Smooth muscle cell of the brain vasculature (primary cell): Measurements from ENCODE around the gene SLC16A11.
"Not testable (repeated sequence)": the region's sequence is repeated elsewhere in the genome, so short reads cannot be mapped to it uniquely, and the experiment has no call there.

Source experiments
- DNase-seq: peaks from one replicate; pipeline ENCODE4 v3.0.0-alpha.2; 2012; ENCODE audit warnings: low read depth, low spot score

The SLC16A11 gene

GRCh38 chr17:7010523-7010922, 33.4 kb downstream of the SLC16A11 start:
- no peak for DNase-seq

- DNase-seq, result no peak
Measured at GRCh38 chr17:7007143-7007542, 36.7 kb downstream of the SLC16A11 start.

DNA sequence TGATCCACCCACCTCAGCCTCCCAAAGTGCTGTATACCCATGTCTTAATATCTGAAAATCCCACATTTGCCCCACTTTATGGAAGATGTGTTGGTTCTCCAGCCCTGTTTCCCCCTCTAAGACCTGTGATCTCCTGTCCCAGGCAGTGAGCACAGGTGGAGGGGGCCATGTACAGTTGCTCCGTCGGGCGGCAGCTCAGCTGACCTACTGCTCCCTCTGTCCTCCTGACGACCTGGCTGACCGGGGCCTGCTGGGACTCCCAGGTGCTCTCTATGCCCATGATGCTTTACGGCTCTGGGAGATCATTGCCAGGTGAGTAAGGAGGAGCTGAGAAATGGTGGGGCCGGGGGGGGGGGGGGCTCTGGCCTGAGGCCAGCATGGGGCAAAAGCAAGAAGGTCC, 38.2 kb downstream of the SLC16A11 start:
- DNase-seq, result no peak

DNA sequence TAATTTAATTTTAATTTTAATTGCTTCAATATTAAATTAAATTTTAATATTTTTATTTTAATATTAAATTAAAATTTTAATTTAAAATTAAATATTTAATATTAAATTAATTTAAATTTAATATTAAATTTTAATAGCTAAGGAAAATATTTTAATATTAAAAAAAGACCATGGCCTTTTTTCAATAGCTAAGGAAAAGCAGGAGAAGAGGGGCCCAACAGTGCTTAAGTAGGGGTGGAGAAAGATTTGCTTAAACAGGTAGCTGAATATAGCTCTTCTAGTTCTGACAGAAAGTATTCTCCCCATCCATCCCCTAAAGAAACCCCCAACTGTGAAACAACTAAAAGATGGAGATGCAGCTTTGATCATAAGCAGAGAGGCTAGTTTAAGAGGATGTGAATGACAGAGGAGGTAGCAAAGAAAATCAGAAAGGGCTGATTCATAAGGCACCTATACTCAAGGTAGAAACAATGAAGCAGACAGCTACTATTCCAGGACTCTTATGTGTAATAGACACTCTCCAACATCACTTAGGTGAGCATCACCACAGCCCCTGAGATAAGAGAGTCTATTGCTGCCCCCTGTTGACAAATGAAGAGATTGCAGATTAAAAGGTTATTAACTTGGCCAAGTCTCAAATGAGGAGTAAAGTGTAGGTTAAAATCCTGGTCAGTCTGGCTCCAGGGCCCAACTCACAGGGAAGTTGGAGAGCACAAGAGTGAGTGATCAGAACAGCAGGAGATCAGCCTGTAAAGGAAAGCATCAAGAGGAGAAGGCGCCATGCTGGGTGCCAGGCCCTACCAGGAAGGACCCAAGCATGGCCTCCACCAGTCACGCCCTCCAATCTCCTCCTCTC, 39.3 kb downstream of the SLC16A11 start:
- no peak for DNase-seq

GRCh38 chr17:7003745-7004144, 40.1 kb downstream of the SLC16A11 start:
- no peak for DNase-seq

DNA sequence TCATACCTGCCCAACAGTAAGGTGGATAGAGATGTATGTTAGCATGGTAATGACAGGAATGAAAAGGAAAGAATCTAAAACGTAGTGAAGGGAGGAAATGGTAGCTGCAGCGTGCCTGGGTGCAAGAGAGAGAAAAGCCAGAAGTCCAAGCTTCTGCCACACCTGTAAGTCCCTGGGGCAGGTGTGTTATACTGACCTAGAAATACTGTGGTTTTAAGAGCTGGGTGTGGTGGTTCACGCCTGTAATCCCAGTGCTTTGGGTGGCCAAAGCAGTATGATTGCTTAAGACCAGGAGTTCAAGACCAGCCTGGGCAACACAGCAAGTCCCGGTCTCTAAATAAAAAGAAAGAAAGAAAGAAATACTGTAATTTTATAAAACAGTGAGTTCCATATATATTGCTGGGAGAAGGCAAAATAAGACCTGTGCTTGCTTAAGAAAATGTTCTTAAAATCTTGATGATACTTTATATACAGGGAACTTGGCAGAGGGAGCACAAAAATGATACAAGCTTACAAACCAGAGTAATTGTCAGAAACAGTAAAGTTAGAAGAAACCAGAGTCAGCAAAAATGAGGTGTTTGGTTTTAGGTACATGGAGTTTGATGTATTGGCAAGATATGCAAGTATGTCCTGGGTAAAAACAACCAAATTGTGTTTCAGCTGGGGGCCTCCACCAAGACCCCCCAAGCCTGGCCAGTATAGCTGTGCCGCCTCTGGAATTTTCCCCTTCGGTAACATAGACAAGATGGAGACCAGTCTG, 41.4 kb downstream of the SLC16A11 start:
- DNase-seq, result no peak

DNA sequence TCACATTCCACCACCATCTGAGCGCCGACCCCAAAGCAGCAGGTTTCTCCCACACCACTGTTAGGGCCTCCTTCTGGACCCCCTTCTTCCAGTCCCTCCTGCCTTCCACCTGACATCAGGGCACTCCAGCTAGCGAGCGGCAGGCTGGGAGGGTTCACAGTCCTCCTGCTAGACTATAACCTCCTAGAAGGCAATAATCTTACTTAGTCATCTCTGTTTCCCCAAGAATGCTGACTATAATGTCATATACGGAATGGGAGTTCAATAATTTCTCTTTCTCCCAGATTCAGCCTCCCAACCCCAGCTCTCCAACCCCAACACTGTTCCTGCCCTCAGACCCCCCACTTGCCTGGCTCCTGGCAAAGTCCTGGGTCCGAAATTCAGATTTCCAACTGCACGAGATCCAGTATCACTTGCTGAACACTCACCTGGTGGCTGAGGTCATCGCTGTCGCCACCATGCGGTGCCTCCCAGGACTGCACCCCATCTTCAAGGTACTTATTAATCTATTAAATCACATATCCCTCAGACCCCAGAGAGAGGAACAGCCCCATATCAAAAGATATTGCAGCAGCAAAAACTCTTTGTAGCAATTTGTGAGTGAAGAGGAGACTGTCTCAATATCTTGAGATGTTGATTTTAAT, 42.5 kb downstream of the SLC16A11 start:
- no peak for DNase-seq

DNA sequence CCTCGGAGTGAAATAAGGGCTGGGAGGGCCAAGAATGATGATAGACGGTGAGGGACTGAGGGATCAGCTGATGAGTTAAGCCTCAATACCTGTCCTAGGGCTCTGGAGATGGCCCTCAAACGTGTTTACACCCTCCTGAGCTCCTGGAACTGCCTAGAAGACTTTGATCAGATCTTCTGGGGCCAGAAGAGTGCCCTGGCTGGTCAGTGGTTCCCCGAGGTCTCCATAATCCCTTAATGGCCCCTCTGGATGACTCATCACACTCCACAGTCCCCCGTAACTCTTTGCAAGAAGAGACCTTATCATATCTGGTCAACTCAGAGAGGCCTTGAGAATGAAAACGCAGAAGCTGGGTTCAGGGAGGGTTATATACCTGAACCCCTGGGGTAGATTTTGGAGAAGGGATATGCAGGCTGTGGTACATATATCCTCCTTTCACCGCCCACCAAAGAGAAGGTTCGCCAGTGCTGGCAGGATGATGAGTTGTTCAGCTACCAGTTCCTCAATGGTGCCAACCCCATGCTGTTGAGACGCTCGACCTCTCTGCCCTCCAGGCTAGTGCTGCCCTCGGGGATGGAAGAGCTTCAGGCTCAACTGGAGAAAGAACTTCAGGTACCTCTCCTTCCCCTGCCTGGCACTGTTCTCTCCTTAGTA, 44.9 kb downstream of the SLC16A11 start:
- DNase-seq, result no peak

GRCh38 chr17:6997171-6997570, 46.7 kb downstream of the SLC16A11 start:
- DNase-seq, result no peak

GRCh38 chr17:6996256-6997011, 47.5 kb downstream of the SLC16A11 start:
- no peak for DNase-seq

GRCh38 chr17:6995500-6996255, 48.2 kb downstream of the SLC16A11 start, which contains the start of gene ALOX12:
Gene ALOX12 (plus strand): TSS chr17:6996049. CDS start chr17:6996118, 69 bp downstream.
- DNase-seq, result no peak

GRCh38 chr17:6994666-6995256, 49.1 kb downstream of the SLC16A11 start:
- DNase-seq, result no peak

- no peak for DNase-seq
Measured at GRCh38 chr17:6994118-6994598, 49.7 kb downstream of the SLC16A11 start.

DNA sequence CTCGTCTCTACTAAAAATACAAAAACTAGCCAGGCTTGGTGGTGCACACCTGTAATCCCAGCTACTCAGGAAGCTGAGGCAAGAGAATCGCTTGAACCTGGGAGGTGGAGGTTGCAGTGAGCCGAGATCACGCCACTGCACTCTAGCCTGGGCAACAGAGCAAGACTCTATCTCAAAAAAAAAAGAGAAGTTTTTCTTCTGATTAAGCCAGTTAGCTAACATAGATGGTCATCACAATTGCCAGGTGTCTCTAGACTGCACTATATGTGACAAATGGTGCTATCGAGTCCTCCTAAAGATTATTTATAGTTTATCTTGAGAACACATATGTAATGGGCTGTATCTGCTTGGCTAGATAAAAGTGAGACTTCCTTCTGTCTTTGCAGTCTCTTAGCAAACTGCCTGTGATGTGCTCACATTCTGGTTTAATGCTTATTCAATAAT, 50.3 kb downstream of the SLC16A11 start:
- DNase-seq, result not testable (repeated sequence)
